GM23338 (cell line): Measurements from ENCODE around the gene RELCH. TPM values are rescaled to one million over a fixed set of nuclear protein-coding genes. Genes with fewer than 3 reads are reported as not detected.

ENCODE experiments used
- ATAC-seq: fragments of 200-7000 bp; cut with Tn5 transposase; 3 replicates; pipeline ENCODE4 v1.9.1; 2020
- DNase-seq: peaks from one replicate; pipeline ENCODE4 v3.0.0-alpha.2; 2015; ENCODE audit warnings: low spot score
- H2AFZ ChIP-seq: fragments of 200-600 bp; sonication (generic); 2 replicates; pipeline ENCODE4 v1.8.0; 2016; ENCODE audit warnings: antibody characterized with exemption, mild to moderate bottlenecking, moderate library complexity
- H3F3A ChIP-seq: fragments of 200-600 bp; sonication (generic); replicated peaks from 2 replicates; pipeline ENCODE4 v1.8.0; 2017; ENCODE audit warnings: antibody characterized with exemption, mixed run types, low read depth
- H3K27ac ChIP-seq: fragments of 200-600 bp; sonication (generic); 2 replicates; pipeline ENCODE4 v1.6.1; 2016; ENCODE audit warnings: low read depth
- H3K27me3 ChIP-seq: fragments of 200-600 bp; sonication (generic); 2 replicates; pipeline ENCODE4 v1.8.0; 2016; ENCODE audit warnings: mild to moderate bottlenecking, mixed run types, moderate library complexity; ENCODE audit not compliant: insufficient read depth
- H3K36me3 ChIP-seq: fragments of 200-600 bp; sonication (generic); 2 replicates; pipeline ENCODE4 v1.8.0; 2016; ENCODE audit warnings: mild to moderate bottlenecking; ENCODE audit not compliant: insufficient read depth
- H3K4me1 ChIP-seq: fragments of 200-600 bp; sonication (generic); 2 replicates; pipeline ENCODE4 v1.8.0; 2016; ENCODE audit warnings: mild to moderate bottlenecking, moderate library complexity; ENCODE audit not compliant: insufficient read depth
- H3K4me2 ChIP-seq: fragments of 200-600 bp; sonication (generic); 2 replicates; pipeline ENCODE4 v1.7.1; 2017; ENCODE audit warnings: mixed run types
- H3K4me3 ChIP-seq: fragments of 200-600 bp; sonication (generic); 2 replicates; pipeline ENCODE4 v1.6.1; 2016; ENCODE audit warnings: mixed run types
- H3K79me2 ChIP-seq: fragments of 200-600 bp; sonication (generic); replicated peaks from 2 replicates; pipeline ENCODE4 v1.8.0; 2017; ENCODE audit warnings: mild to moderate bottlenecking; ENCODE audit not compliant: insufficient read depth
- H3K9me2 ChIP-seq: fragments of 200-600 bp; sonication (generic); 2 replicates; pipeline ENCODE4 v1.8.0; 2017; ENCODE audit not compliant: insufficient read depth
- H4K20me1 ChIP-seq: fragments of 200-600 bp; sonication (generic); replicated peaks from 2 replicates; pipeline ENCODE4 v1.8.0; 2017; ENCODE audit warnings: mild to moderate bottlenecking; ENCODE audit not compliant: insufficient read depth
- H3K27ac Mint-ChIP-seq: 2 replicates; pipeline ENCODE4 v1.8.0; 2020; ENCODE audit warnings: inconsistent platforms, mild to moderate bottlenecking, moderate library complexity, mixed read lengths
- H3K27me3 Mint-ChIP-seq: 3 replicates; pipeline ENCODE4 v1.8.0; 2022; ENCODE audit warnings: low read depth, mild to moderate bottlenecking, moderate library complexity, mixed read lengths, inconsistent platforms; ENCODE audit not compliant: insufficient read depth, poor library complexity
- H3K36me3 Mint-ChIP-seq: 3 replicates; pipeline ENCODE4 v1.8.0; 2021; ENCODE audit warnings: low read depth, mild to moderate bottlenecking, inconsistent platforms, moderate library complexity, mixed read lengths
- H3K4me1 Mint-ChIP-seq: 3 replicates; pipeline ENCODE4 v1.8.0; 2020; ENCODE audit warnings: mild to moderate bottlenecking, inconsistent platforms, mixed read lengths
- H3K4me3 Mint-ChIP-seq: 3 replicates; pipeline ENCODE4 v1.8.0; 2021; ENCODE audit warnings: moderate library complexity, mild to moderate bottlenecking, inconsistent platforms, mixed read lengths
- H3K9me3 Mint-ChIP-seq: 3 replicates; pipeline ENCODE4 v1.8.0; 2020; ENCODE audit warnings: moderate library complexity, mild to moderate bottlenecking, inconsistent platforms, mixed read lengths
- CREB1 ChIP-seq: fragments of 250-450 bp; sonication (Bioruptor Pico); IDR thresholded peaks from 2 replicates; pipeline ENCODE4 v1.5.0; 2020; ENCODE audit warnings: low read depth, mild to moderate bottlenecking, moderate library complexity
- EZH2 ChIP-seq: fragments of 200-600 bp; sonication (generic); IDR thresholded peaks from one replicate; pipeline ENCODE4 v1.8.0; 2017; ENCODE audit warnings: antibody characterized with exemption, mild to moderate bottlenecking, low read depth; ENCODE audit not compliant: unreplicated experiment
- EZH2phosphoT487 ChIP-seq: fragments of 200-600 bp; sonication (generic); IDR thresholded peaks from one replicate; pipeline ENCODE4 v1.8.1; 2018; ENCODE audit warnings: antibody characterized with exemption; ENCODE audit not compliant: unreplicated experiment
- JUNB ChIP-seq: IDR thresholded peaks from one replicate; pipeline ENCODE4 v1.6.1; 2016; ENCODE audit warnings: antibody characterized with exemption; ENCODE audit not compliant: unreplicated experiment
- POLR2AphosphoS5 ChIP-seq: IDR thresholded peaks from 2 replicates; pipeline ENCODE4 v1.6.1; 2016; ENCODE audit warnings: antibody characterized with exemption, low read depth
- STAT1 ChIP-seq: IDR thresholded peaks from one replicate; pipeline ENCODE4 v1.6.1; 2016; ENCODE audit warnings: antibody characterized with exemption; ENCODE audit not compliant: unreplicated experiment
- ZNF114 ChIP-seq: fragments of 250-450 bp; sonication (Bioruptor Pico); IDR thresholded peaks from 2 replicates; pipeline ENCODE4 v1.5.0; 2020; ENCODE audit warnings: mild to moderate bottlenecking, moderate library complexity
- ZNF331 ChIP-seq: fragments of 250-450 bp; sonication (Bioruptor Pico); IDR thresholded peaks from 2 replicates; pipeline ENCODE4 v1.5.0; 2020; ENCODE audit warnings: low read depth, mild to moderate bottlenecking, moderate library complexity
- polyA plus RNA-seq: library from polyadenylated mRNA; unstranded; fragments of >200 nt; fragmentation: Nextera tagmentation; extraction: Ambion mirVana; gene quantifications from 2 replicates; pipeline ENCODE4 v1.2.1, GENCODE V29; 2016
- total RNA-seq: library from RNA; depleted of rRNA; stranded (reverse); fragments of >200 nt; shearing (Covaris generic); gene quantifications from 2 replicates; pipeline ENCODE4 v1.2.3, GENCODE V29; 2014
- TF ChIP-seq, protein P1 (sequence below): IDR thresholded peaks from one replicate; pipeline ENCODE4 v1.6.1; 2018; ENCODE audit warnings: antibody characterized with exemption; ENCODE audit not compliant: unreplicated experiment
- TF ChIP-seq, protein P2 (sequence below), 2 experiments: fragments of 200-600 bp in 1 of 2; sonication (generic) in 1 of 2; conservative IDR thresholded peaks; 2 replicates each; pipeline versions ENCODE4 v1.5.1 to v1.6.1; 2016 to 2017; ENCODE audit warnings: antibody characterized with exemption in 2 of 2, low read depth in 2 of 2, mild to moderate bottlenecking in 2 of 2, moderate library complexity in 1 of 2
- TF ChIP-seq, protein P3 (sequence below): IDR thresholded peaks from 2 replicates; pipeline ENCODE4 v1.6.1; 2016; ENCODE audit warnings: antibody characterized with exemption

The RELCH gene
- total and polyA plus RNA-seq, 2 experiments from 2014 or later = 8.8 to 56.4 TPM

DNA sequence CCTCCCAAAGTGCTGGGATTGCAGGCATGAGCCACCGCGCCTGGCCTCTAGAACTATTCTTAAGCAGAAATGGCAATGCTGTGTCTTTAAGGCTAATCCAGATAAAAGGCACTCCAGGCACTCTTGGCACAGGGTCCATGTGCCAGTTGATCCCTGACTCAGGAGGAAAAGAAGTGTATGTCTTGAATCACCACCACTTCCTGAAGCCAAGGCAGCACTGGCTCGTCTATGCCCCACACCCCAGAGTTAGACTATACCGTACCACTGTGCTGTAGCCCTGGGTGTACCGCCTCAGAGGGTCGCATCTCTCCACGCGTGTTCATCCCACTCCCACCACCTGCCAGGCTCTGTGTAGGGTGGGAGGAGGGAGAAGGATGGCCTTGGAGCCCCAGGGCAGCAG is 147.1 kb downstream of the RELCH start (continued):
- no peak for TF ChIP-seq POLR2AphosphoS5
- no peak for TF ChIP-seq CREB1 (CRISPR knock-in tag)
- no peak for TF ChIP-seq ZNF331 (CRISPR knock-in tag)
- TF ChIP-seq, protein P1, sequence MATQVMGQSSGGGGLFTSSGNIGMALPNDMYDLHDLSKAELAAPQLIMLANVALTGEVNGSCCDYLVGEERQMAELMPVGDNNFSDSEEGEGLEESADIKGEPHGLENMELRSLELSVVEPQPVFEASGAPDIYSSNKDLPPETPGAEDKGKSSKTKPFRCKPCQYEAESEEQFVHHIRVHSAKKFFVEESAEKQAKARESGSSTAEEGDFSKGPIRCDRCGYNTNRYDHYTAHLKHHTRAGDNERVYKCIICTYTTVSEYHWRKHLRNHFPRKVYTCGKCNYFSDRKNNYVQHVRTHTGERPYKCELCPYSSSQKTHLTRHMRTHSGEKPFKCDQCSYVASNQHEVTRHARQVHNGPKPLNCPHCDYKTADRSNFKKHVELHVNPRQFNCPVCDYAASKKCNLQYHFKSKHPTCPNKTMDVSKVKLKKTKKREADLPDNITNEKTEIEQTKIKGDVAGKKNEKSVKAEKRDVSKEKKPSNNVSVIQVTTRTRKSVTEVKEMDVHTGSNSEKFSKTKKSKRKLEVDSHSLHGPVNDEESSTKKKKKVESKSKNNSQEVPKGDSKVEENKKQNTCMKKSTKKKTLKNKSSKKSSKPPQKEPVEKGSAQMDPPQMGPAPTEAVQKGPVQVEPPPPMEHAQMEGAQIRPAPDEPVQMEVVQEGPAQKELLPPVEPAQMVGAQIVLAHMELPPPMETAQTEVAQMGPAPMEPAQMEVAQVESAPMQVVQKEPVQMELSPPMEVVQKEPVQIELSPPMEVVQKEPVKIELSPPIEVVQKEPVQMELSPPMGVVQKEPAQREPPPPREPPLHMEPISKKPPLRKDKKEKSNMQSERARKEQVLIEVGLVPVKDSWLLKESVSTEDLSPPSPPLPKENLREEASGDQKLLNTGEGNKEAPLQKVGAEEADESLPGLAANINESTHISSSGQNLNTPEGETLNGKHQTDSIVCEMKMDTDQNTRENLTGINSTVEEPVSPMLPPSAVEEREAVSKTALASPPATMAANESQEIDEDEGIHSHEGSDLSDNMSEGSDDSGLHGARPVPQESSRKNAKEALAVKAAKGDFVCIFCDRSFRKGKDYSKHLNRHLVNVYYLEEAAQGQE = no peak
- TF ChIP-seq ZNF114 (CRISPR knock-in tag) = no peak

DNA sequence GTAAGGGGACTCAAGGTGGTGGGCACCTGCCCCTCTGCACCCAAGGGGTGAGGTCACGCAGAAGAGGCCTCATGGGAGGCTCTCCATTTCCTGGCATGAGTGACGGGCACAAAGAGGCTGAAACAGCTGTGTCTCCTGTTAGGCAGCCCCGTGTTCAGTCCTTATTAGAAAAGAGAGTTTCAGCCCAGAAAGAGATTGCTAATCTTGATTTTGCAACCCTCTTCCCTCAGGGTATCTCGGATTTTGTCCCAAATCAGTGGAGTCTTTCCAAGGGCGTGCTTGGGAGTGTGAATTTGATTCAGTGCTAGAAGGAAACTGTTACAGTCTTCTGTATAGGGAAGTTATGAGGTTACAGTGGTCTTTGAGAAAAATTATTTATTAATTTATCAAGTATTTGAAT is 148.4 kb downstream of the RELCH start:
- Mint-ChIP-seq H3K4me1 (peaks cover 49% of the 10 kb centered on the region), H3K9me3 (no peaks in the 10 kb centered on the region; the same call in 2 of the 3 replicates), H3K36me3 (no peaks in the 10 kb centered on the region), H3K27ac (no peak overlapping the region), H3K4me3 (no peak overlapping the region), H3K27me3 (peaks cover 13% of the 10 kb centered on the region)
- Histone ChIP-seq H3K27ac (no peak overlapping the region), H3F3A (no peaks in the 10 kb centered on the region; the same call in none of the 2 replicates), H3K36me3 (no peaks in the 10 kb centered on the region), H3K4me2 (no peak overlapping the region), H3K9me2 (no peaks in the 10 kb centered on the region), H4K20me1 (no peaks in the 10 kb centered on the region; the same call in 1 of the 2 replicates), H3K4me3 (no peak overlapping the region), H3K27me3 (no peaks in the 10 kb centered on the region), H3K79me2 (peaks cover 39% of the 10 kb centered on the region), H3K4me1 (peaks cover 43% of the 10 kb centered on the region), H2AFZ (no peak overlapping the region)
- ATAC-seq (no peak), DNase-seq (no peak)
- TF ChIP-seq, protein P2, sequence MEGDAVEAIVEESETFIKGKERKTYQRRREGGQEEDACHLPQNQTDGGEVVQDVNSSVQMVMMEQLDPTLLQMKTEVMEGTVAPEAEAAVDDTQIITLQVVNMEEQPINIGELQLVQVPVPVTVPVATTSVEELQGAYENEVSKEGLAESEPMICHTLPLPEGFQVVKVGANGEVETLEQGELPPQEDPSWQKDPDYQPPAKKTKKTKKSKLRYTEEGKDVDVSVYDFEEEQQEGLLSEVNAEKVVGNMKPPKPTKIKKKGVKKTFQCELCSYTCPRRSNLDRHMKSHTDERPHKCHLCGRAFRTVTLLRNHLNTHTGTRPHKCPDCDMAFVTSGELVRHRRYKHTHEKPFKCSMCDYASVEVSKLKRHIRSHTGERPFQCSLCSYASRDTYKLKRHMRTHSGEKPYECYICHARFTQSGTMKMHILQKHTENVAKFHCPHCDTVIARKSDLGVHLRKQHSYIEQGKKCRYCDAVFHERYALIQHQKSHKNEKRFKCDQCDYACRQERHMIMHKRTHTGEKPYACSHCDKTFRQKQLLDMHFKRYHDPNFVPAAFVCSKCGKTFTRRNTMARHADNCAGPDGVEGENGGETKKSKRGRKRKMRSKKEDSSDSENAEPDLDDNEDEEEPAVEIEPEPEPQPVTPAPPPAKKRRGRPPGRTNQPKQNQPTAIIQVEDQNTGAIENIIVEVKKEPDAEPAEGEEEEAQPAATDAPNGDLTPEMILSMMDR (conservative IDR thresholded peaks at IDR 0.05; ENCODE audit: low read depth in 2 of 2) = no peak
- TF ChIP-seq ZNF331 (CRISPR knock-in tag) = no peak
- TF ChIP-seq, protein P1 = no peak
- TF ChIP-seq POLR2AphosphoS5 = no peak
- no peak for TF ChIP-seq EZH2
- TF ChIP-seq STAT1 = no peak
- no peak for TF ChIP-seq JUNB
- TF ChIP-seq EZH2phosphoT487 = no peak
- TF ChIP-seq, protein P3, sequence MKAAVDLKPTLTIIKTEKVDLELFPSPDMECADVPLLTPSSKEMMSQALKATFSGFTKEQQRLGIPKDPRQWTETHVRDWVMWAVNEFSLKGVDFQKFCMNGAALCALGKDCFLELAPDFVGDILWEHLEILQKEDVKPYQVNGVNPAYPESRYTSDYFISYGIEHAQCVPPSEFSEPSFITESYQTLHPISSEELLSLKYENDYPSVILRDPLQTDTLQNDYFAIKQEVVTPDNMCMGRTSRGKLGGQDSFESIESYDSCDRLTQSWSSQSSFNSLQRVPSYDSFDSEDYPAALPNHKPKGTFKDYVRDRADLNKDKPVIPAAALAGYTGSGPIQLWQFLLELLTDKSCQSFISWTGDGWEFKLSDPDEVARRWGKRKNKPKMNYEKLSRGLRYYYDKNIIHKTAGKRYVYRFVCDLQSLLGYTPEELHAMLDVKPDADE = no peak
- TF ChIP-seq CREB1 (CRISPR knock-in tag) = no peak
- no peak for TF ChIP-seq ZNF114 (CRISPR knock-in tag)
